VCaP (cell line): ENCODE results near the gene USP8.

ENCODE experiments used
- H3K27ac ChIP-seq: fragments of 450-650 bp; 2 replicates; pipeline ENCODE4 v1.5.1; 2017
- CTCF ChIP-seq: fragments of 450-650 bp; conservative IDR thresholded peaks from 2 replicates; pipeline ENCODE4 v1.5.1; 2017; ENCODE audit warnings: mild to moderate bottlenecking, moderate library complexity

USP8 gene

GRCh38 chr15:50431204-50431603, 7.0 kb downstream of the USP8 start:
- H3K27ac ChIP-seq = no peak overlapping the region
- TF ChIP-seq CTCF = no peak

- TF ChIP-seq CTCF = no peak
- H3K27ac ChIP-seq = no peak overlapping the region
Measured at GRCh38 chr15:50432230-50432629, 8.0 kb downstream of the USP8 start.

GRCh38 chr15:50435772-50436171, 11.6 kb downstream of the USP8 start:
- no peak overlapping the region for H3K27ac ChIP-seq
- TF ChIP-seq CTCF = no peak

- no peak for TF ChIP-seq CTCF
- no peak overlapping the region for H3K27ac ChIP-seq
Measured at GRCh38 chr15:50438251-50438650, 14.0 kb downstream of the USP8 start.

GRCh38 chr15:50440932-50441331, 16.7 kb downstream of the USP8 start:
- no peak for TF ChIP-seq CTCF
- no peak overlapping the region for H3K27ac ChIP-seq

- TF ChIP-seq CTCF = no peak
- no peak overlapping the region for H3K27ac ChIP-seq
Measured at GRCh38 chr15:50452927-50453326, 28.7 kb downstream of the USP8 start.

- no peak for TF ChIP-seq CTCF
- H3K27ac ChIP-seq = no peak overlapping the region
Measured at GRCh38 chr15:50458348-50459112, 34.3 kb downstream of the USP8 start.
